Measurements from ENCODE around the gene MYH4. TPM values are rescaled to one million over a fixed set of nuclear protein-coding genes. Genes with fewer than 3 reads are reported as not detected.

The MYH4 gene
- polyA plus RNA-seq (2013): not detected in 2 replicates

GRCh38 chr17:10469459-10469858 is at the start of gene MYH4:
Gene MYH4 (minus strand): TSS chr17:10469559. CDS start chr17:10466745, 2,814 bp downstream.
- no peaks in the 10 kb centered on the region for H3K79me2 ChIP-seq (ENCODE audit: control insufficient read depth, insufficient read depth, low read length, poor library complexity)
- no peak for DNase-seq
- no peak within 1 kb of the TSS for H2AFZ ChIP-seq (ENCODE audit: insufficient read depth, low read length, poor library complexity)
- H2AK5ac ChIP-seq (ENCODE audit: low read length): no peak within 1 kb of the TSS
- H3K4ac ChIP-seq (ENCODE audit: low read depth, low read length): no peak within 1 kb of the TSS
- no peak within 1 kb of the TSS for H3K18ac ChIP-seq (ENCODE audit: low read length)
- H3K14ac ChIP-seq (ENCODE audit: low read length): no peak within 1 kb of the TSS
- H4K91ac ChIP-seq (ENCODE audit: low read depth, low read length): no peak within 1 kb of the TSS
- H2BK12ac ChIP-seq (ENCODE audit: low read length): no peak within 1 kb of the TSS
- no peak within 1 kb of the TSS for H2BK5ac ChIP-seq (ENCODE audit: low read depth, low read length, poor library complexity)
- H3K23ac ChIP-seq (ENCODE audit: low read length): no peak within 1 kb of the TSS
- no peak within 1 kb of the TSS for H3K4me2 ChIP-seq (ENCODE audit: low read length)
- no peak within 1 kb of the TSS for H3K4me3 ChIP-seq (ENCODE audit: low read depth, low read length)
- H3K27me3 ChIP-seq (ENCODE audit: insufficient read depth, low read length): no peaks in the 10 kb centered on the region
- no peaks in the 10 kb centered on the region for H3K9me3 ChIP-seq (ENCODE audit: insufficient read depth, low read depth, low read length)
- no peak within 1 kb of the TSS for H3K9ac ChIP-seq (ENCODE audit: low read length)
- no peaks in the 10 kb centered on the region for H3K4me1 ChIP-seq (ENCODE audit: control insufficient read depth in 1 of 2, insufficient read depth in 2 of 2, low read length in 2 of 2)
- H3K79me1 ChIP-seq (ENCODE audit: low read length): no peaks in the 10 kb centered on the region
- no peaks in the 10 kb centered on the region for H3K36me3 ChIP-seq (ENCODE audit: control insufficient read depth in 1 of 2, insufficient read depth in 2 of 2, low read length in 2 of 2)
- no peak within 1 kb of the TSS for H3K27ac ChIP-seq (ENCODE audit: low read depth, low read length)
- H4K12ac ChIP-seq (ENCODE audit: low read depth, low read length): no peak within 1 kb of the TSS
- no peak within 1 kb of the TSS for H2BK120ac ChIP-seq (ENCODE audit: insufficient read depth, low read length, poor library complexity)
- WGBS (ENCODE audit: extremely low coverage, insufficient coverage, insufficient read length): no CpG with 5 or more reads among the region's 1 CpG
- H4K8ac ChIP-seq (ENCODE audit: low read depth, low read length): no peak within 1 kb of the TSS

GRCh38 chr17:10518271-10519037 is 49.1 kb upstream of the MYH4 start, which contains the start of gene MYH1:
Gene MYH1 (minus strand): TSS chr17:10518542. CDS start chr17:10516642, 1,900 bp downstream.
- no peak within 1 kb of the TSS for H4K8ac ChIP-seq (ENCODE audit: low read depth, low read length)
- H3K18ac ChIP-seq (ENCODE audit: low read length): no peak within 1 kb of the TSS
- no peaks in the 10 kb centered on the region for H3K27me3 ChIP-seq (ENCODE audit: insufficient read depth, low read length)
- no peak within 1 kb of the TSS for H2BK120ac ChIP-seq (ENCODE audit: insufficient read depth, low read length, poor library complexity)
- no peak within 1 kb of the TSS for H4K12ac ChIP-seq (ENCODE audit: low read depth, low read length)
- no peaks in the 10 kb centered on the region for H3K36me3 ChIP-seq (ENCODE audit: control insufficient read depth in 1 of 2, insufficient read depth in 2 of 2, low read length in 2 of 2)
- H3K4me2 ChIP-seq (ENCODE audit: low read length): no peak within 1 kb of the TSS
- H2AFZ ChIP-seq (ENCODE audit: insufficient read depth, low read length, poor library complexity): no peak within 1 kb of the TSS
- no peak within 1 kb of the TSS for H3K27ac ChIP-seq (ENCODE audit: low read depth, low read length)
- DNase-seq: peak in 1 of 2 donors; percentile 8
- no CpG with 5 or more reads among the region's 11 CpGs for WGBS (ENCODE audit: extremely low coverage, insufficient coverage, insufficient read length)
- no peaks in the 10 kb centered on the region for H3K9me3 ChIP-seq (ENCODE audit: insufficient read depth, low read depth, low read length)
- no peak within 1 kb of the TSS for H3K23ac ChIP-seq (ENCODE audit: low read length)
- no peak within 1 kb of the TSS for H3K4ac ChIP-seq (ENCODE audit: low read depth, low read length)
- H3K4me3 ChIP-seq (ENCODE audit: low read depth, low read length): no peak within 1 kb of the TSS
- no peak within 1 kb of the TSS for H2BK12ac ChIP-seq (ENCODE audit: low read length)
- no peaks in the 10 kb centered on the region for H3K79me1 ChIP-seq (ENCODE audit: low read length)
- no peak within 1 kb of the TSS for H3K9ac ChIP-seq (ENCODE audit: low read length)
- no peaks in the 10 kb centered on the region for H3K79me2 ChIP-seq (ENCODE audit: control insufficient read depth, insufficient read depth, low read length, poor library complexity)
- H3K14ac ChIP-seq (ENCODE audit: low read length): no peak within 1 kb of the TSS
- no peak within 1 kb of the TSS for H2BK5ac ChIP-seq (ENCODE audit: low read depth, low read length, poor library complexity)
- H2AK5ac ChIP-seq (ENCODE audit: low read length): no peak within 1 kb of the TSS
- no peaks in the 10 kb centered on the region for H3K4me1 ChIP-seq (ENCODE audit: control insufficient read depth in 1 of 2, insufficient read depth in 2 of 2, low read length in 2 of 2)
- H4K91ac ChIP-seq (ENCODE audit: low read depth, low read length): no peak within 1 kb of the TSS

GRCh38 chr17:10516638-10517037 is 47.3 kb upstream of the MYH4 start:
- Histone ChIP-seq H3K9me3 (ENCODE audit: insufficient read depth, low read depth, low read length) (no peaks in the 10 kb centered on the region), H3K36me3 (ENCODE audit: control insufficient read depth in 1 of 2, insufficient read depth in 2 of 2, low read length in 2 of 2) (no peaks in the 10 kb centered on the region), H3K9ac (ENCODE audit: low read length) (no peak overlapping the region), H3K4me3 (ENCODE audit: low read depth, low read length) (no peak overlapping the region), H4K8ac (ENCODE audit: low read depth, low read length) (no peak overlapping the region), H2AFZ (ENCODE audit: insufficient read depth, low read length, poor library complexity) (no peak overlapping the region), H3K18ac (ENCODE audit: low read length) (no peak overlapping the region), H4K91ac (ENCODE audit: low read depth, low read length) (no peak overlapping the region), H3K23ac (ENCODE audit: low read length) (no peak overlapping the region), H4K12ac (ENCODE audit: low read depth, low read length) (no peak overlapping the region), H3K4me1 (ENCODE audit: control insufficient read depth in 1 of 2, insufficient read depth in 2 of 2, low read length in 2 of 2) (no peaks in the 10 kb centered on the region), H3K4me2 (ENCODE audit: low read length) (no peak overlapping the region), H2AK5ac (ENCODE audit: low read length) (no peak overlapping the region), H2BK5ac (ENCODE audit: low read depth, low read length, poor library complexity) (no peak overlapping the region), H2BK12ac (ENCODE audit: low read length) (no peak overlapping the region), H3K27ac (ENCODE audit: low read depth, low read length) (no peak overlapping the region), H3K79me2 (ENCODE audit: control insufficient read depth, insufficient read depth, low read length, poor library complexity) (no peaks in the 10 kb centered on the region), H3K79me1 (ENCODE audit: low read length) (no peaks in the 10 kb centered on the region), H3K14ac (ENCODE audit: low read length) (no peak overlapping the region), H3K4ac (ENCODE audit: low read depth, low read length) (no peak overlapping the region), H2BK120ac (ENCODE audit: insufficient read depth, low read length, poor library complexity) (no peak overlapping the region), H3K27me3 (ENCODE audit: insufficient read depth, low read length) (no peaks in the 10 kb centered on the region)
- DNase-seq: no peak

- Histone ChIP-seq H2AK5ac (ENCODE audit: low read length) (no peak overlapping the region), H3K79me2 (ENCODE audit: control insufficient read depth, insufficient read depth, low read length, poor library complexity) (no peaks in the 10 kb centered on the region), H4K12ac (ENCODE audit: low read depth, low read length) (no peak overlapping the region), H2BK120ac (ENCODE audit: insufficient read depth, low read length, poor library complexity) (no peak overlapping the region), H3K14ac (ENCODE audit: low read length) (no peak overlapping the region), H2BK5ac (ENCODE audit: low read depth, low read length, poor library complexity) (no peak overlapping the region), H3K23ac (ENCODE audit: low read length) (no peak overlapping the region), H3K4me2 (ENCODE audit: low read length) (no peak overlapping the region), H3K36me3 (ENCODE audit: control insufficient read depth in 1 of 2, insufficient read depth in 2 of 2, low read length in 2 of 2) (no peaks in the 10 kb centered on the region), H3K27ac (ENCODE audit: low read depth, low read length) (no peak overlapping the region), H3K9me3 (ENCODE audit: insufficient read depth, low read depth, low read length) (no peaks in the 10 kb centered on the region), H4K91ac (ENCODE audit: low read depth, low read length) (no peak overlapping the region), H3K27me3 (ENCODE audit: insufficient read depth, low read length) (no peaks in the 10 kb centered on the region), H3K4ac (ENCODE audit: low read depth, low read length) (no peak overlapping the region), H3K79me1 (ENCODE audit: low read length) (no peaks in the 10 kb centered on the region), H3K4me1 (ENCODE audit: control insufficient read depth in 1 of 2, insufficient read depth in 2 of 2, low read length in 2 of 2) (no peaks in the 10 kb centered on the region), H2AFZ (ENCODE audit: insufficient read depth, low read length, poor library complexity) (no peak overlapping the region), H3K4me3 (ENCODE audit: low read depth, low read length) (no peak overlapping the region), H2BK12ac (ENCODE audit: low read length) (no peak overlapping the region), H4K8ac (ENCODE audit: low read depth, low read length) (no peak overlapping the region), H3K9ac (ENCODE audit: low read length) (no peak overlapping the region), H3K18ac (ENCODE audit: low read length) (no peak overlapping the region)
- WGBS (ENCODE audit: extremely low coverage, insufficient coverage, insufficient read length): no CpG with 5 or more reads among the region's 7 CpGs
- DNase-seq: peak; percentile 5 to 14
Measured at GRCh38 chr17:10516065-10516464, 46.7 kb upstream of the MYH4 start.

Data from trophoblast cell (in vitro differentiated cells and primary cell).